GM12872 (cell line): ENCODE data around the gene DCAF4.

Experiments
- TF ChIP-seq, protein P1 (sequence below): IDR thresholded peaks from 3 replicates; pipeline ENCODE4 v1.5.1; 2011; ENCODE audit warnings: low read depth, mild to moderate bottlenecking, low read length, moderate library complexity; ENCODE audit not compliant: insufficient read depth

DCAF4 gene

DNA sequence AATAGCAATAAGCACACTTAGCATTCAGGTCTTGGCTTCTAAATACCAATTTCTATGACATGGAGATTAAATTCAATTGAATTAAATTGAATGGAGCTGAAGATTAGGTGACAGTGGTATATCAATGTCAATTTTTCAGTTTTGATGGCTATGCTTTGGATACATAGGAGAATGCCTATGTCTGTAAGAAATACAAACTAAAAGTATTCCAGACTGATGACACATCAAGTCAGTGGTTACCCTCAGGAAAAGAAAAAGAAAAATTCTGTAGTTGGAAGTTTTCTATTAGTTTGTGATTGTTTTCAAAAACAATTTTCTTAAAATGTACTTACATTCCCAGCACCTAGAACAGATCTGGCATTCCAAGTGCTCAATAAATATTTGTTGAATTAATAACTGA lies 4.9 kb upstream of the DCAF4 start:
- TF ChIP-seq, protein P1, sequence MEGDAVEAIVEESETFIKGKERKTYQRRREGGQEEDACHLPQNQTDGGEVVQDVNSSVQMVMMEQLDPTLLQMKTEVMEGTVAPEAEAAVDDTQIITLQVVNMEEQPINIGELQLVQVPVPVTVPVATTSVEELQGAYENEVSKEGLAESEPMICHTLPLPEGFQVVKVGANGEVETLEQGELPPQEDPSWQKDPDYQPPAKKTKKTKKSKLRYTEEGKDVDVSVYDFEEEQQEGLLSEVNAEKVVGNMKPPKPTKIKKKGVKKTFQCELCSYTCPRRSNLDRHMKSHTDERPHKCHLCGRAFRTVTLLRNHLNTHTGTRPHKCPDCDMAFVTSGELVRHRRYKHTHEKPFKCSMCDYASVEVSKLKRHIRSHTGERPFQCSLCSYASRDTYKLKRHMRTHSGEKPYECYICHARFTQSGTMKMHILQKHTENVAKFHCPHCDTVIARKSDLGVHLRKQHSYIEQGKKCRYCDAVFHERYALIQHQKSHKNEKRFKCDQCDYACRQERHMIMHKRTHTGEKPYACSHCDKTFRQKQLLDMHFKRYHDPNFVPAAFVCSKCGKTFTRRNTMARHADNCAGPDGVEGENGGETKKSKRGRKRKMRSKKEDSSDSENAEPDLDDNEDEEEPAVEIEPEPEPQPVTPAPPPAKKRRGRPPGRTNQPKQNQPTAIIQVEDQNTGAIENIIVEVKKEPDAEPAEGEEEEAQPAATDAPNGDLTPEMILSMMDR, result no peak

DNA sequence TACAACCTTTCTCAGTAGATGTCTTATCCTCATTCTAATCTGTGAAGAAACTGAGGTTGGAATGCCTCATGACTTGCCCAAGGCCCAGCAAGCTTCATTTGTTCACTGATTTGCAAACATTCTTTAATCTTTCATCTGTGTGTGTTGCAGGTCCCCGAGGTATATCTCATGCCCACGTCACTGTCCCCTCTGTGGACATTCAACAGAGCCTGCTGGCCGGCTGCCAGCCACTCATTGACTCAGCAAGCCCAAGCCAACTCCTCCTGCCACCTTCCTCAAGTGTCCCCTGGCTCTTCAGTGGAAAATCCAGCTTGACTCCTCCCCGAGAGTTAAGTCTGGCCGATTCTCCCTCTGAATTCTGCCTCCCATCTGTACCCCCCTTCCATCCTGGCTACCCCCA lies 1.9 kb upstream of the DCAF4 start:
- TF ChIP-seq, protein P1, result no peak

DNA sequence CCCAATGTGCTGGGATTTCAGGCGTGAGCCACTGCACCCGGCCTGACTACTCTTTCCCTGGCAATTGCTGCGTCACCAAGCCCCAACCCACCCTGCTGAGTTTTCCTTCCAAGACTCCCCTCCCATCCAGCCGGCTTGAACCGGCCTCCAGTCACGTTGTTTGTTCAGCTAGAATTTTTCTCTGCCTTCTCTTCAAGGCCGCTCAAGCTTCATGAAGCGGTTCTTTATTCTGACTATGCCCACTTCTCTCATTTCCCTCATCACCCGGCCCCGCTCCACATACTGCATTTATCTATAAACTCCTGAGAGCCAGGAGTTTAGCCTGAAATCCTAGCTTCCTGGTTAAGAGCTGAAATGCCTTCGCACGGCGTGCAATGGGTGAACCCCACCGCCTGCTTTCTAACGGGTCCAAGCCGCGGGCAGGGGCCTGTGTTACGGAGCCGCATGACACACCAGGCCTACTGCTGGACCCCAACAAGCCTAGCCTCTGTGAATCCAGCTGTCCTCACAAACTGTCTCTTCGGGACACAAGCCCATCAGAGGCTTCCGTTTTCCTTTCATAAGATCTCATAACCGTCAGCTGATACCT lies 999 bp upstream of the DCAF4 start:
- TF ChIP-seq, protein P1, result no peak

DNA sequence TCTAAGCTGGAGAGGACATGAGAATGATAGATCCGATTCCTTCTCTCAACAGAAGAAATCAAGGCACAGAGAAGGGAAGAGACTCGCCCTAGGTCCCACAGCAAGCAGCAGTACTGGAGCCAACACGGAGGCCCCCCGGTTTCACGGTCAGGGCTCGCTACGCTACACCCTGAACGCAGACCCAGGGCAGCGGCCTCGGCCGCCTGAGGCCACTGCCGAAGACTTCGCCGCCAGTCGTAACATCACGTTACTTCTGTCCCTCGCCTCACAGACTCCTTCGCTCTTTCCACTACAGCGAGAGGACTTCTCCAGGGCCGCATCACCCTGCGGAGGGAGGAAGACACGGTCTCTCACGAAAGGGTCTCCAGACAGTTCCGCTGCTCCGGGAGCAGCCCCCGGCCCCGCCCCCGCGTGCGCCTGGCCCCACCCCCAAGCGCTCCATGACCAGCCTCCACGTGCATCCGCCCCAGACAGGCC lies 411 bp upstream of the DCAF4 start:
- TF ChIP-seq, protein P1, result no peak

DNA sequence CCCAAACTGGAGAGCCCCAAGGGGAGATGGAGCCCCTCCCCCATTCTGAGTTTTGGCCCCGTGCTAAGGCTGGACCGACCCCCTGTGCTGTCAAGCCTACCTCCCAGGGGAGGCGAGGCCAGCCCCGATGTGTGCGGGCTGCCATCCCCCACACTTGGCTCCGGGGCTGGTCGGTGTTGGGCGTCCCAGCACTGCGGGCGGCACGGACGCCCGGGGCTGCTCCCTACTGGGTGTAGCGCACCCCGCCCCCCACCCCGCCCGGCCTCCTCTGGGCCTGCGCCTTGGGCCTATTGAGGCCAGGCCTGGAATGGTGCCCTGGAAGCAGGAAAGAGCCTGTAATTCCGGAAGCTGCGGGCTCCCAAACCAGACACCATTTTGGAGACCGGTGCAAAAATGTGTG lies 2.6 kb downstream of the DCAF4 start:
- TF ChIP-seq, protein P1, result no peak

DNA sequence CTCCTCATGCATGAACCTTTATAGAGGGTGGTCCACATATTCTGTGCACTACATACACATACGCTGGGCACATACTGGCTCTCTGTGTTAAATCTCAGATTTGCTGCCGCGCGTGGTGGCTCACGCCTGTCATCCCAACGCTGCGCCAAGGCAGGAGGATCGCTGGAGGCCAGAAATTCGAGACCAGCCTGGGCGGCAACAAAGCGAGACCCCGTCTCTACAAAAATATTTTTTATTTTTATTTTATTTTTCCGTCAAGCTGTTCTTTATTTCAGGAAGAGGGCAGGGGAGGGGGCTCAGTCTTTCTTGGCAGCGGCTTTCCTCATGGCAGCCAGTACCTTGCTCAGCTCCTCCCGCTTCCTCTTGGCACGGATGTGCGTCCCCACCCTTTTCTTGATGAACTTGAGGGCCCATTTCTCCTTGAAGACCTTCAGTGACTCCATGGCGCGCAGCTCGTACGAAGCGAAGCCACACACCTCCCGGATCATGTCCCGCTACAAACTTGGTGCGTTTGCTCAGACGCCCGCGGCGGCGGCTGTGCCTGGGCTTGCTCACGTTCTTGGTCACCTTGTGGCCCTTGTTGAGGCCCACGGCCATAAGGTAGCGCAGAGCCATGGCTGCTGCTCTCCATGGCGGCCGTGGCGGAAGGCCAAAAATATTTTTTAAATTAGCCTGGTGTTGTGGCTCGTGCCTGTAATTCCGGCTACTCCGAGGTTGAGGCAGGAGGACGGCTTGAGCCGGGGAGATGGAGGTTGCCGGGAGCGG lies 3.2 kb downstream of the DCAF4 start:
- TF ChIP-seq, protein P1, result no peak

DNA sequence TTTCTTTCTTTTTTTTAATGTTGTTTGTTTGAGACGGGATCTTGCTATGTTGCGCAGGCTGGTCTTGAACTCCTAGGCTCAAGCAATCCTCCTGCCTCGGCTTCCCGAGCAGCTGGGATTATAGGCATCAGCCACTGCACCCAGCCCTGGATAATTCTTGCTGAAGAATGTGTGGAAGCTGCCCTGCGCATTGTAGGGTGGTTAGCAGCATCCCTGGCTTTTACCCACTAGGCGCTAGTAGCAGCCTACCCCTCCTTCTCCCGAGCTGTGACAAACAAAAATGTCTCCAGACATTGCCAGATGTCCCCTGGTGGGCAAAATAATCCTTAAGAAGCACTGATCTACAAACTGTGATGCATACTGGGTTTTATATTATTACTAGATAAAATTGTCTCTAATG lies 6.6 kb downstream of the DCAF4 start:
- TF ChIP-seq, protein P1, result no peak
